22Rv1 (cell line): ENCODE results near the gene SP100.

Experiments
- H3K27ac ChIP-seq: fragments of 450-650 bp; 2 replicates; pipeline ENCODE4 v1.5.1; 2017
- CTCF ChIP-seq: fragments of 450-650 bp; IDR thresholded peaks from 2 replicates; pipeline ENCODE4 v1.5.1; 2017; ENCODE audit warnings: mild to moderate bottlenecking
- ZFX ChIP-seq: fragments of 450-650 bp; IDR thresholded peaks from 2 replicates; pipeline ENCODE4 v1.6.1; 2017; ENCODE audit warnings: antibody characterized with exemption, borderline replicate concordance

The SP100 gene

GRCh38 chr2:230459216-230459615 is 43.2 kb downstream of the SP100 start:
- no peak for TF ChIP-seq CTCF
- TF ChIP-seq ZFX: no peak
- no peak overlapping the region for H3K27ac ChIP-seq

GRCh38 chr2:230471074-230471473 is 55.1 kb downstream of the SP100 start:
- no peak for TF ChIP-seq CTCF
- no peak for TF ChIP-seq ZFX
- H3K27ac ChIP-seq: no peak overlapping the region

- no peak for TF ChIP-seq ZFX
- TF ChIP-seq CTCF: no peak
- H3K27ac ChIP-seq: no peak overlapping the region
Observed at GRCh38 chr2:230472621-230473018, 56.6 kb downstream of the SP100 start.

- H3K27ac ChIP-seq: no peak overlapping the region
- TF ChIP-seq CTCF (no peak), ZFX (no peak)
Observed at GRCh38 chr2:230473378-230473777, 57.4 kb downstream of the SP100 start.

GRCh38 chr2:230475143-230475542 is 59.1 kb downstream of the SP100 start:
- TF ChIP-seq ZFX (no peak), CTCF (no peak)
- H3K27ac ChIP-seq: no peak overlapping the region

- TF ChIP-seq ZFX (no peak), CTCF (no peak)
- no peak overlapping the region for H3K27ac ChIP-seq
Observed at GRCh38 chr2:230485801-230486341, 69.9 kb downstream of the SP100 start.

GRCh38 chr2:230491219-230491618 is 75.2 kb downstream of the SP100 start:
- peak overlapping the region; percentile 35; the same call in 1 of the 2 replicates for H3K27ac ChIP-seq

- peak overlapping the region; percentile 35 for H3K27ac ChIP-seq
- no peak for TF ChIP-seq ZFX
Observed at GRCh38 chr2:230492107-230492506, 76.1 kb downstream of the SP100 start.
